Hindlimb muscle (tissue), 1 donor: ENCODE measurements around the gene ARHGAP40. TPM values are rescaled to one million over a fixed set of nuclear protein-coding genes. Genes with fewer than 3 reads are reported as not detected.

ENCODE experiments used
- DNase-seq: peaks from one replicate; pipeline ENCODE4 v3.0.0-alpha.2; 2013
- polyA plus RNA-seq: library from polyadenylated mRNA; unstranded; fragments of 120-200 nt; gene quantifications from one replicate; pipeline ENCODE4 v1.2.1, GENCODE V29; 2013; ENCODE audit not compliant: insufficient read length

The ARHGAP40 gene
- polyA plus RNA-seq, 1 donor = 0.09 TPM

DNA sequence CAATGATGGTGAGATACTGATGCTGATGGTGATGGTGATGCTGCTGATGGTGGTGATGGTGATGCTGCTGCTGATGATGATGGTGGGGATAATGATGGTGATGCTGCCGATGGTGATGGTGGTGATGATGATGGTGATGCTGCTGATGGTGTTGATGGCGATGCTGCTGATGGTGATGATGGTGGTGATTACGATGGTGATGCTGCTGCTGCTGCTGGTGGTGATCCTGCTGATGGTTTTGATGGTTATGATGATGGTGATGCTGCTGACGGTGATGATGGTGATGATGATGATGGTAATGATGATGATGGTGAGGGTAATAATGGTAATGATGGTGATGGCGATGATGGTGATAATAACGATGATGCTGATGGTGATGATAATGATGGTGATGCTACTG lies 50.0 kb downstream of the ARHGAP40 start:
- DNase-seq = no peak

- no peak for DNase-seq
These were observed 51.4 kb downstream of the ARHGAP40 start for GRCh38 chr20:38652995-38653394.

DNA sequence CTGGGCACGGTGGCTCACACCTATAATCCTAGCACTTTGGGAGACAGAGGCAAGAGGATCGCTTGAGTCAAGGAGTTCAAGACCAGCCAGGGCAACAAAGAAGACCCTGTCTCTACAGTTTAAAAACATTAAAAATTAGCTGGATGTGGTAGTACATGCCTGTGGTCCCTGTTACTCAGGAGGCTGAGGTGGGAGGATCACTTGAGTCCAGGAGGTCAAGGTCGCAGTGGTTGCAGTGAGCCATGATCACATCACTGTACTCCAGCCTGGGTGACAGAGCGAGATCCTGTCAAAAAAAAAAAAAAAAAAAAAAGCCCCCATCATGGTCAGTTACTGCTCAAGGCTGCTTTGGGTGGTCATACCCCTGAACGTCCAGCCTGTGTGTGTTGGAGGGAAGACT lies 55.8 kb downstream of the ARHGAP40 start:
- no peak for DNase-seq

- no peak for DNase-seq
These were observed 57.4 kb downstream of the ARHGAP40 start for GRCh38 chr20:38658879-38659596.

- DNase-seq = no peak
These were observed 57.9 kb downstream of the ARHGAP40 start for GRCh38 chr20:38659597-38659880.

DNA sequence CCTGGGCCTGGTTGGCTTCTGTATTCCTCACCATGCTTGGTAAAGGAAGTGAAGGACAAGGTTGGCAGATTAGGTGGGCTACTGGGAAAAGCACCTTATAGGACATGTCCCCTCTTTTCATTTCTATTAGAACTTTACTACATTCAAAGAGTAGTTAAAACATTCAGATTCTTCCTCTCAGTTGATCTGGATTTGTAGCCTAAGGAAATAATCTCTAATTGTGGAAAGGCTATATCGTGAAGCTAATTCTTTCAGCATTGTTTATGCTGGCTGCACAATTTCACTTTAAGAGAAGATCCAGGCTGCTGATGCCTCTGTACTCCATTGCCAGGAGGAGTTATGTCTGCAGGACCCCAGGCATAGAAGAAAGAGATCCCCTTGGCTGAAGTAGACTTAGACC lies 58.8 kb downstream of the ARHGAP40 start:
- DNase-seq = no peak

DNA sequence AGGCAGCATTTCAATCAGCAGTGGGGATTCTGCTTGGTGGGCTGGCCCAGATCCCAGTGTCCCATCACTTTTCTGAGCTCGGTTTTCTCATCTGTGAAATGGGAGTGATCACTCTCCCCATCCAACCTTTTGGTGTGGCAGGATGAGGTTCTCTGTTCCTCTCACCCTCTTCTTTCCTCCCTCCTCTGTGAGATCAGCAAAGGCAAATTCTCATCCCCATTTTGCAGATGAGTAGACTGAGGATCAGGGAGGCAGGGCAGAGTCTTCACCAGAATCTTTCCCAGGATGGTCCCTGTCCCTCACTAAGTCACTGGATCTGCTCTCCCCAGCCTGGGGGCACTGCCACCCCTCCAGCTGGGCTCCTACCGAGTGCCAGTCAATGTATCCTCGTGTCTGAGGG lies 62.1 kb downstream of the ARHGAP40 start:
- no peak for DNase-seq

DNA sequence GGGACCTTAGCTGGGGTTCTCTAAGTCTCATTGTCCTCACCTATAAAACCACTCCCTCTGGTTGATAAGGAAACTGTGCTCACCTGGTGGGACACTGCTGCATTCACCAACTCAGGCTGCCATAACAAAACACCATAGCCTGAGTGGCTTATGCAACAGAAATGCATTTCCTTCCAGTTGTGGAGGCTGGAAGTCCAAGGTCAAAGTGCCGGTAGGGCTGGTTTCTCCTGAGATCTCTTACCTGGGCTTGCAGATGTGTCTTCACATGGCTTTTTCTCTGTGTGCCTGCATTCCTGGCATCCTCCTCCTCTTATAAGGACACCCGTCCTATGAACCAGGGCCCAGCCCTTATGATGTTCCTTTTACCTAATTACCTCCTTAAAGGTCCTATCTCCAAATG lies 62.7 kb downstream of the ARHGAP40 start:
- DNase-seq = no peak

GRCh38 chr20:38665094-38665493 lies 63.5 kb downstream of the ARHGAP40 start:
- DNase-seq = no peak

DNA sequence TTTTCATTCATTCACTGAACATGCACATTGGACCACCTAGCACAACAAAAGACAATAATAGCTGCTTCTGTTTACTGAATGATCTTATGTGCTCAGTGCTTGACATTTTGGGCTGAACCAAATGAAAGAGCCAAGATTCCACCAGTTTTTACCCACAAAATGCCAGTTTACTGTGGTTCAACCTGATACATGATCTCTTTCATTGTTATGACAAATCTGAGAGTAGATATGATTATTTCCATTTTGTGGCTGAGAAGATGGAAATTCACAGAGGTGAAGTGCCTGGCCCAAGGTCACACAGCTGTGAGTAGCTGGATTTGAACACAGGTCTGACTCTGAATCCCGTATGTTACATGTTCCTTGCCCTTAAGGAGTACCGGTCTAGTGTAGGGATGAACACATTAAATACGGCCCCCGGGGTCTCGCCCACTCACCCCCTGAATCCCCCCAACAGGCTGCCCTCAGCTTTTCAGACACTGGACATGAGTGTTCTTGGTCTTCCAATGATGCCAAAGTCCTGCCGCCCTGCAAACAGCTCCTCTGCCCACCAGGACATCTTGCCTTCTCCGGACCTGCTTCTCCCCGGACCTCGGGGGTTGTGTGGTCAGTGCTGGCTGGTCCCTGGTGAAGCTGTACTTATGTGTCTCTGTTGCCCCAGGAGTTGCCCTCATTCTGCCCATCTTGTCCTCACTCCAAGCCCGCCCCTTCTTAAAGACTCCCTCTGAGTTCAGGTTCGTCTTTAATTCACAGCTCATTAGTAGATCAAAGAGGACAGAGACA lies 64.1 kb downstream of the ARHGAP40 start:
- DNase-seq = no peak

- DNase-seq = no peak
These were observed 65.9 kb downstream of the ARHGAP40 start for GRCh38 chr20:38667417-38667956.

DNA sequence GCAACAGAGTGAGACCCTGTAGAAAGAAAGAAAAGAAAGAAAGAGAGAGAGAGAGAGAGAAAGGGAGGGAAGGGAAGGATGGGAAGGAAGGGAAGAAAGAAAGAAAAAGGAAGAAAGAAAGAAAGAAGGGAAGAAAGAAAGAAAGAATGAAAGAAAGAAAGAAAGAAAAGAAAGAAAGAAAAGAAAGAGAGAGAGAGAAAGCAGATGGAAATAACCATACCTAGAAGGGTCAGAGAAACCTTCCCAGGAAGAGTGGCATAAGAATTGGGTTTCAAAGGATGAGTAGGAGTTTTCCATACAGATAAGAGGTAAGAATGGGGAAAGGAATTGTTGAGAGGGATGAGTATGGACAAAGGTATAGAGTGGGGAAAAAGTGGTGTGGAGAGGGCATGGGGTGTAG lies 68.1 kb downstream of the ARHGAP40 start:
- no peak for DNase-seq

DNA sequence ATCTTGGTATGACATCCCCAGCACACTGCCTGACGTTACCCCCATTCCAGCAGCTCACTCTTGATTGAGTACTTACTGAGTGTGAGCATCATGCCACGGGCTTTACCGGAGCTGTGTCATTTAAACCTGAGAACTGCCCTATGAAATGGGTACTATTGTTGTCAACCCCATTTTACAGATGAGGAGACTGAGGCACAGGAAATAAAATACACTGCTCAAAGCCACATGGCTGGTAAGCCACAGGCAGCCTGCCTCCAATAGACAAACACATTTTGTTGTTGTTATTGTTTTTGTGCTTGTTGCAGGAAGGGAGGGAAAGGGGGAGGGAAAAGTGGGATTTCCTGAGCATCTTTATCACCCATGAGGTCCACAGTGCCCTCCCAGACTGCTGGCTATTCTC lies 69.2 kb downstream of the ARHGAP40 start:
- DNase-seq = no peak

DNA sequence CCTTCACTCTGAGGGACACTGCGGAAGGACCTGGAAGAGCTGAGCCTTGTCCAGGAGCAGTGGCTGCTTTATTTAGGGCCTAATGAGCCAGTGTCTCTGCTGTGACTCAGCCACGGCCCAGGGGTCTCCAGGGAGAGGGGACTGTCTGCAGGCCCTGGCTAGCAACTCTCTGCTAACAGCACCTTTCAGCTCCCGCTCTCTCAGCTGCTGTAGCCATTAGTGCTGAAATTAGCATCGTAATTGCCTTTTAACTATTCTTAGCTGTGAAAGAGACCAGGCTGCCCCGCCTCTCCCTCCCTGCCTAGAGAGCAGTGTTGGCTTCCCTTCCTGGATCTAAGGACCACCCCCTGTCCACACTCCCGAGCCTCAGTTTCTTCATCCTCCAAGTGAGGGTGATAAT lies 69.6 kb downstream of the ARHGAP40 start:
- DNase-seq = no peak

GRCh38 chr20:38671701-38672292 lies 70.2 kb downstream of the ARHGAP40 start:
- DNase-seq = no peak

GRCh38 chr20:38672504-38672903 lies 70.9 kb downstream of the ARHGAP40 start:
- DNase-seq = no peak

- no peak for DNase-seq
These were observed 71.7 kb downstream of the ARHGAP40 start for GRCh38 chr20:38673261-38673660.

- peak; percentile 23 for DNase-seq
These were observed 72.1 kb downstream of the ARHGAP40 start for GRCh38 chr20:38673725-38674091.

GRCh38 chr20:38674092-38674764 lies 72.6 kb downstream of the ARHGAP40 start:
- peak; percentile 34 for DNase-seq

DNA sequence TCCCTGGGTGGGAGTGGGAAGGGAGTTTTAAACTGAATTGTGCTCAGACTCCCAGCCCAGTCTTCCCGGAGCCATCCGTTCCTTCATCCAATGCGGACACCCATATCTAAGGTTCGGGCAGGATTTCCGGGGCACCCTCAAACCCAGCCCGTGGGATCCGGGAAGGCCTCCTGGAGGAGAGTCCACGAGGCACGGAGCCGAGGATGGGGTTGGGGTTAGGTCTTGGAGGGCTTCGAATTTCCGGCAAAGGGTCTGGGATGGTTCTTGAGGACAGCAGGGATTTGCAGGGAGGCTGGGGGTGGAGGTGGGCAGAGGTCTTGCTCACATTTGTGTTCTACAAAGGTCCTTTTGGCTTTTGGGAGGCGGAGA lies 73.1 kb downstream of the ARHGAP40 start:
- DNase-seq = no peak

- no peak for DNase-seq
These were observed 75.0 kb downstream of the ARHGAP40 start for GRCh38 chr20:38676576-38676975.

DNA sequence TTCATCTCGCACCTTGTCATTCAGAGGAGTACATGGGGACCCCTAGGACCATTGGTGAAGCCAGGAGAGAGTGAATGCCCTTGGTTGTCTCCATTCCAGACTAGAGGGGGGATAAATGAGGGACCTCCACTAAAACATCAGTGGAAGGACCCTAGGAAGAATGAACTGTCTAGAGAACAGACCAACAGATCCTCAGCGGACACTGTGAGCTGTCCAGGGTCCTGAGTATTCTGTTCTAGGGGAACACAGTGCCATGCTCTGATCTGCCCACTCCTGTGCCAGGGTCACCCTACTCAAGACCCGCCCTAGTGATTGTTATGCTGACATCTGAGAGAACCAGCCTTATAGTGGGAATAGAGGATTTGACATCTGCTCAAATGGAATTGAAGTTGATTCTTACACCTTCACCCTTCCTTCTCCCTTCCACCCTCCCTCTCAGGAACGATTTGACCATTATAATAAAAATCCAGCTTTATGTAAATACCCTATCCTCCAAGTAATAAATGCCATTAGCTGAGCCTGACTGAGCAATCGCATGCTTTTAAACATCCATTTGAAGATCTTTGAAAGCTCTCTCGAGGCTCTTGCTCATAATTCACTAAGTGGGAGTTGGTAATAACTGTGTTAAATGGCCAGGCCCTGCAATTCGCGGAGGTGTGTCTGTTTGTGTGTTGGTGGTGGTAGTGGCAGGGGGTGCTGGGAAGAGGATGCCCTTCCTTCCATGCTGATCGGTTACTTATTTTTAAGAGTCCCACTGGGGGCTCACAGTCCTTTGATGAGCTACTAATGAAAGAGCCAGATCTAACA lies 79.1 kb downstream of the ARHGAP40 start:
- DNase-seq = peak; percentile 25
